NCI-H524 treated with DMSO at 0.1 percent for 48 hours (cell line): ENCODE results near the gene CFHR5.
"Not testable (repeated sequence)": the region's sequence is repeated elsewhere in the genome, so short reads cannot be mapped to it uniquely, and the experiment has no call there.

Source experiments
- DNase-seq: peaks from one replicate; lab custom pipeline; 2025; lab: John Stamatoyannopoulos, UW

The CFHR5 gene

DNA sequence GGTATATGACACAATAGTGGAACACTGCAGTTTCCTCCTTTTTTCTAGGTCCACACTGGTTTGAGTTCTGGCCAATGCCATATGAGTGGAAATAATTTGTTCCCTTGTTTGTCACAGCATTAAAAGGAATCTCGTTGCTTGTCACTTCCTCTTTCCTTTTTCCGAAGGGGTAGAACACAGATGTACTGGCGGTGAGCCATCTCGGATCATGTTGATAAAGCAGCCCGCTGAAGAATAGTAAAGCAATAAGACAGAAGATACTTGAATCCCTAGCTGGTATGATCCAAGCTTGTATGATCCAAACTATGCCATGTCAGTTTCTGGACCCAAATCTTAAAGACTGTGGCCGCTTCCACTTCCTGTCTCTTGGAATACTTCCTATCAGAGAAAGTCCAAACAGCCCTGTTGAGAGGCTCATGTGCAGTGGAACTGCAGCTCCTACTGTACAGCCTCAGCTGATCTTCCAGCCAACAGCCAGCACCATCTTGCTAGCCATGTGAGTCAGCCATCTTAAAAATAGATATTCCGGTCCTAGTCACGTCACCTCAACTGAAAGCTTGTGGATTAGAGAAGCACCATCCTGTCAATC, 40.3 kb downstream of the CFHR5 start:
- no peak for DNase-seq

DNA sequence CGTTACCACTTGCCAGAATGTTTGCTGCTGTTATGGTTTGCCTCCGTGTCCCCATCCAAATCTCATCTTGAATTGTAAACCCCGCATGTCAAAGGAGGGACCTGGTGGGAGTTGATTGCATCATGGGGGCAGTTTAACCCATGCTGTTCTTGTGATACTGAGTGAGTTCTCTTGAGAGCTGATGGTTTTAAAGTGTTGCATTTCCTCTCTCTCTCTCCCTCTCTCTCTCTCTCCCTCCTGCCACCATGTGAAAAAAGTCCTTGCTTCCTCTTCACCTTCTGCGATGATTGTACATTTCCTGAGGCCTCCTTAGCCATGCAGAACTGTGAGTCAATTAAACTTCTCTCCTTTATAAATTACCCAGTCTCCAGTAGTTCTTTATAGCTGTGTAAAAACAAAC, 44.4 kb downstream of the CFHR5 start:
- no peak for DNase-seq

DNA sequence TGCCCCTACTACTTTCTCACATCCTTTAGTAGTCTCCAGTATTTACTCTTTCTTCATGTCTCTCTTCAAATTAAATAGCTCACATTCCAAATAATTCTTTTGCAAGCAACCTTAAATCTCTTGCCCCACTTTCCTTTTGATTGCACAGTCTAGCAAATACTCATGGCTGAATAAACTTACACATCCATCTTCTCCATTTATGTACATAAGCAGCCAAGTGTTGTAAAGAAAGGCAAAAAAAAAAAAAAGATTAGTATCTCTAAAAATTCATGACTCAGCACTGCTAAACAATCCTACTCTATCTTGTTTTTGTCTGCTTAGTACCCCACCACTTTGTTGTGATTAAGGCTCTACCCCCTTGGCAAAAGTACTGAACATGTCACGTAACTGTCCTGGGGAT, 47.1 kb downstream of the CFHR5 start:
- no peak for DNase-seq

DNA sequence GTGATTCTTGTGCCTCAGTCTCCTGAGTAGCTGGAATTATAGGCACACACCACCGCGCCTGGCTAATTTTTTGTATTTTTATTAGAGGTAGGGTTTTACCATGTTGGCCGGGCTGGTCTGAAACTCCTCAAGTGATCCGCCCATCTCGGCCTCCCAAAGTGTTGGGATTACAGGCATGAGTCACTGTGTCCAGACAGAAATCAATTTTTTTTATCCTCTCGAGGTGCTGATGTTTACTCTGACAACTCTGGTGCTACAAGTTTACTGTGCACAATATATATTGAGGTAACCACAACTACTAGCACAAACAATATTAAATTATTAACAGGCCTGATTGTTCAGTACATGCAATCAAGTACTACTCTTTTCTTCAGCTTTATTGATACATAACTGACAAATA, 50.0 kb downstream of the CFHR5 start:
- no peak for DNase-seq

GRCh38 chr1:197029749-197030148, 52.4 kb downstream of the CFHR5 start:
- DNase-seq: no peak

DNA sequence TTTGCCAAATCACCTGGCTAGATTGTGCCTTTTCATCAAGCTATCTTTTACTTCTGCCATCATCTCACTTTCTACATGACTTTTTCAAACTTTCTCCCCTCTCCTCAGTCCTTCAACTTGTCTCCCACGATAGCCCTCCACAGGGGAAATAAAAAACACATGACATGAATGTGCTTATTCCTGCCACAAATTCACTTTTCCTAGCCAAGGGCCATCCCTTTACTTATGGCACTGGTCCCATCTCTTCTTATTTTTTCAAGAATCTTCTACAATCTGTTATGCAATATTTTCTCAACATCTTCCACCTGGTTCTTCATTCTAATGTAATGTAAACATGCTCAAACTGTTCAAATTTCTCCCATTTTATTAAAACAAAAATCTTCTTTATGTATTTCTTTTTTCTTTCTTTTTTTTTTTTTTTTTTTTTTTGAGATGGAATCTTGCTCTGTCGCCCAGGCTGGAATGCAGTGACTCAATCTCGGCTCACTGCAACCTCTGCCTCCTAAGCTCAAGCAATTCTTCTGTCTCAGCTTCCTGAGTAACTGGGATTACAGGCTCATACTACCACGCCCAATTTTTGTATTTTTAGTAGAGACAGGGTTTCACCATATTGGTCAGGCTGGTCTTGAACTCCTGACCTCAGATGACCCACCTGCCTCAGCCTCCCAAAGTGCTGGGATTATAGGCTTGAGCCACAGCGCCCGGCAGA, 57.4 kb downstream of the CFHR5 start:
- not testable (repeated sequence) for DNase-seq

DNA sequence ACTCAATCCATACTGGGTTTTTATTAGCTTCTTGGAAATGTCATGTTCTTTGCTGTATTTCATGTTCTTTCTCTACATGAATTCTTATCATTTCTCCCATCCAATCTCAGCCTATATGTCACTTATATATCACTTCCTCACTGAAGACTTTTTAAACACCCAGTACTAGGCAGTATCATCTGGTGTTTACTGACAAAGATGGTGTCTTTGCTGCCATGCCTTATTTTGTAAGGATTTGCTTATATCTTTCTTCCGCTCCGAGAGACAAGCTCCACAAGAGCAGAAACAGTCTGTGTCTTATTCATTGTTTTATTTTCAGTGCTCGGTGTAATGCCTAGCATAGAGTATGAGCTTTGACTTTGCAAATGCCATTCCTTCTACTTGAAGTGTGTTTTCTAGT, 59.5 kb downstream of the CFHR5 start:
- DNase-seq: no peak

- DNase-seq: no peak
Measured at GRCh38 chr1:197041486-197042353, 64.4 kb downstream of the CFHR5 start.

DNA sequence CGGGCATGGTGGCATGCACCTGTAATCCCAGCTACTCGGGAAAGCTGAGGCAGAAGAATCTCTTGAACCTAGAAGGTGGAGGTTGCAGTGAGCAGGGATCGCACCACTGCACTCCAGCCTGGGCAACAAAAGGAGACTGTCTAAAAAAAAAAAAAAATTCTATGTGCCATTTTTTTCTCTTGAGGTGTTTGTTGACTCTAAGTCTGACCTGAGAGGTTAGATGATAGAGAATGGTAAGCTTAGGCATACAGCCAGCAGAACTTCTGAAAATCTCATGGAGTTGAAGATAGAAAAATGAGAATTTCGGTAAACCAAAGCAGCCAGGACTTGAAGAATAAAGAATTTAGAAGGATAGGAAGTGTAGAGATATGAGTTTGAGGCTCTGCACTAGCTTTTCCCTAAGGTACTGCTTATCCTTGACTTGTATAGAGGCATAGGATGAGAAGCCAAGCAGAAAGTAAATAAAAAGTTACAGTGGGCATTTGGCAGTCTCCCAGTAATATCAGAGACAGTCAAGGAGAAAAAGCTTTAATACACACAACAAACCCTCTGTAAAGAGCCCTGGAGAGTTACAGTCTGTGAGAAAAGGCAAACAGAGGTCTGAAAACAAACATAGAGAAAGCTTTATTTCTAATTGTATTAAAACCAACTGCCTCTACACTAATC, 65.5 kb downstream of the CFHR5 start:
- DNase-seq: no peak

DNA sequence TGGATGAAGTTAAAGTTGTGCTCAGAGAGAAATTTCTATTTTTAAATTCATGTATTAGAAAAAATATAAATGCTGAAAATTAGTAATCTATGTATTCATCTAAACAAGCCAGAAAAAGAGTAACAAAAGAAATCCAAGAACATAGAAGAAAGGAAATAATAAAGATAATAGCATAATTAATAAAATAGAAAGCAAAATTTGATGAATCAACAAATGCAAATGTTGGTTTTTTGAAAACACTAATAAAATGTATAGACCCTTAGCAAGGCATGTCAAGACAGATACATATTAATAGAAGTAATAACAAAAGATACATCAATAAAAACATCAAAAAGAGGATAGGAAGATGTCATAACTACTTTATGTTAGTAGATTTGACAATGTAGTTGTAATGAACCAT, 71.7 kb downstream of the CFHR5 start:
- no peak for DNase-seq
